C4-2B (cell line): ENCODE results near the gene ADGB.

Experiments used
- H3K27ac ChIP-seq: fragments of 450-650 bp; 2 replicates; pipeline ENCODE4 v1.5.1; 2017
- CTCF ChIP-seq: fragments of 450-650 bp; conservative IDR thresholded peaks from 2 replicates; pipeline ENCODE4 v1.5.1; 2017; ENCODE audit warnings: mild to moderate bottlenecking
- ZFX ChIP-seq: fragments of 450-650 bp; IDR thresholded peaks from 2 replicates; pipeline ENCODE4 v1.6.1; 2017

The ADGB gene

GRCh38 chr6:146670161-146670560 is 71.4 kb downstream of the ADGB start:
- TF ChIP-seq CTCF = no peak
- no peak for TF ChIP-seq ZFX
- no peak overlapping the region for H3K27ac ChIP-seq

- TF ChIP-seq ZFX (no peak), CTCF (no peak)
- no peak overlapping the region for H3K27ac ChIP-seq
Measured at GRCh38 chr6:146673069-146673468, 74.3 kb downstream of the ADGB start.

GRCh38 chr6:146679386-146679785 is 80.6 kb downstream of the ADGB start:
- TF ChIP-seq ZFX = no peak
- TF ChIP-seq CTCF = no peak
- no peak overlapping the region for H3K27ac ChIP-seq

- no peak overlapping the region for H3K27ac ChIP-seq
- TF ChIP-seq ZFX = no peak
- TF ChIP-seq CTCF = no peak
Measured at GRCh38 chr6:146682919-146683318, 84.1 kb downstream of the ADGB start.

GRCh38 chr6:146689806-146690205 is 91.0 kb downstream of the ADGB start:
- TF ChIP-seq ZFX (no peak), CTCF (no peak)
- no peak overlapping the region for H3K27ac ChIP-seq

DNA sequence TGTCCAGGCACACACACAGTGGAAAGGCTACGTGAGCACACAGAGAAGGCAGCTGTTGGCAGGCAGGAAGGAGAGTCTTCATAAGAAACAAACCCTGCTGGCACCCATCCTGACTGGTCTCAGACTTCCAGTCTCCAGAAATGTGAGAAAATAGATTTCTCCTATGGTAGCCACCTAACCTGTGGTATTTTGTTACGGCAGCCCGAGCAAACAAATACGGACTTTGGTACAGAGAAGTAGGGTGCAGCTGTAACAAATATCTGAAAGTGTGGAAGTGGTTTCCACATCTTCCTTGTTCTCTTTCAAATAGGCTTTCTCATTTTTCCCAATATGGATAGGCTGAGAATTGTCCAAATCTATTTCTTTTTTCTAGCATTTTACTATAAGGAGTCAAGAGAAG is 94.6 kb downstream of the ADGB start:
- TF ChIP-seq CTCF (no peak), ZFX (no peak)
- H3K27ac ChIP-seq = no peak overlapping the region

- no peak for TF ChIP-seq ZFX
- TF ChIP-seq CTCF = no peak
- H3K27ac ChIP-seq = no peak overlapping the region
Measured at GRCh38 chr6:146697921-146698320, 99.1 kb downstream of the ADGB start.
